Ovary (tissue), 9 donors: Measurements from ENCODE around the gene IPO9. TPM values are rescaled to one million over a fixed set of nuclear protein-coding genes. Genes with fewer than 3 reads are reported as not detected.

ENCODE experiments used
- DNase-seq, 5 donors: peaks; one replicate each; pipeline ENCODE4 v3.0.0-alpha.2; 2019 to 2020
- H3K27ac ChIP-seq, 2 donors: fragments of 200-600 bp; one replicate each; pipeline versions ENCODE4 v1.5.1 to v1.8.0; 2019 to 2022
- H3K27me3 ChIP-seq: fragments of 200-600 bp; one replicate; pipeline ENCODE4 v1.8.0; 2022
- H3K36me3 ChIP-seq: fragments of 200-600 bp; sonication (generic); one replicate; pipeline ENCODE4 v1.5.1; 2019
- H3K4me1 ChIP-seq: one replicate; pipeline ENCODE4 v1.8.1; 2013; ENCODE audit warnings: mild to moderate bottlenecking, moderate library complexity; ENCODE audit not compliant: insufficient read depth
- H3K4me3 ChIP-seq: fragments of 200-600 bp; sonication (generic); one replicate; pipeline ENCODE4 v1.5.1; 2017
- H3K9me3 ChIP-seq, 2 donors: fragments of 200-600 bp in 1 of 2; sonication (generic) in 1 of 2; one replicate each; pipeline versions ENCODE4 v1.5.1 to v1.8.1; 2013 to 2019; ENCODE audit warnings: mild to moderate bottlenecking in 1 of 2, moderate library complexity in 1 of 2
- EP300 ChIP-seq: sonication (generic); formaldehyde crosslinking; IDR thresholded peaks from one replicate; pipeline ENCODE4 v1.6.1; 2017; ENCODE audit warnings: antibody characterized with exemption
- POLR2A ChIP-seq: fragments of 450-650 bp; IDR thresholded peaks from one replicate; pipeline ENCODE4 v1.6.1; 2017; ENCODE audit warnings: antibody characterized with exemption, mild to moderate bottlenecking, moderate library complexity
- WGBS, 3 donors: extraction: QIAGEN DNeasy Blood & Tissue Kit in 1 of 3; methylation state at CpG; one replicate each; pipeline versions ENCODE4 v1.1.5 to v1.1.7; 2013 to 2017; 5-methylcytosine and 5-hydroxymethylcytosine counted together
- intact Hi-C, 4 donors: fragments of 100-400 bp; cut with DNase I; formaldehyde crosslinking; loops; one replicate each; pipeline versions ENCODE4 v1.11.0 to v1.15.1; 2022 to 2023
- polyA plus RNA-seq, 2 donors: library from polyadenylated mRNA; stranded (reverse); fragments of 200-250 nt in 1 of 2; fragments of 350-450 nt in 1 of 2; fragmentation: Illumina TruSeq in 1 of 2; extraction: RNeasy Lipid Tissue Mini Kit (QIAGEN cat#74804) in 1 of 2; gene quantifications; one replicate each; pipeline ENCODE4 v1.2.3, GENCODE V29; 2013 to 2014
- total RNA-seq, 7 donors: library from RNA; depleted of rRNA in 2 of 7; stranded (reverse); fragments of >200 nt in 2 of 7; fragmentation: NEBNext Ultra II Directional in 3 of 7; extraction: Animal tissue kit (Norgen Biotek cat#: 25700) in 3 of 7; gene quantifications; one replicate each; pipeline versions ENCODE4 v1.1.0 to v1.2.4, GENCODE V29; 2016 to 2023
- TF ChIP-seq, protein P1 (sequence below), 3 donors: fragments of 450-650 bp in 2 of 3; fragments of 200-600 bp in 1 of 3; IDR thresholded peaks; one replicate each; pipeline versions ENCODE4 v1.5.1 to v1.8.0; 2016 to 2022; ENCODE audit warnings: antibody characterized with exemption in 3 of 3, mild to moderate bottlenecking in 1 of 3
- donor health status: DM: no; HTN: no; CAD: no; lungs with moderate emphysema.
- donor health status: DM: no; HTN: no; CAD: no.
- donor health status: Bipolar disorder and iron deficiency.
- donor health status: DM: yes; HTN: yes; CAD: no.
- donor health status: DM: no; HTN: no; CAD: no.
- donor health status: DM: yes; HTN: yes; CAD: no.

The IPO9 gene
- total and polyA plus RNA-seq, 9 donors = 12.9 to 43.8 (median 39.4) TPM

DNA sequence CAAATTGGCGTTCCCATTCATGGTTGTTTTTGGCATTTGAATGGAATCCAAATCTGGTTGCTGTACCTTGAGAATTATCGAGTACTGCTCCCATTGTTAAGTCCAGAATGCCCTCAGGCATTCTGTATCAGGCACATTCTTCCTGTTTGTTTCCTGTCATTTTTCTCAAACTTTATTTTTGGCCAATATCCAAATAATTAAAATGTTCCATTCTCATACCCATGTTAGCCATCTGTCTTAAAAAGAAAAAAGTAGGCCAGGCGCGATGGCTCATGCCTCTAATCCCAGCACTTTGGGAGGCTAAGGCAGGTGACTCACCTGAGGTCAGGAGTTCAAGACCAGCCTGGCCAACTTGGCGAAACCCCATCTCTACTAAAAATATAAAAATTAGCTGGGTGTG, 30.5 kb downstream of the IPO9 start:
- no peaks in the 10 kb centered on the region for H3K36me3 ChIP-seq
- TF ChIP-seq EP300 = no peak
- no peak for TF ChIP-seq POLR2A
- TF ChIP-seq, protein P1, sequence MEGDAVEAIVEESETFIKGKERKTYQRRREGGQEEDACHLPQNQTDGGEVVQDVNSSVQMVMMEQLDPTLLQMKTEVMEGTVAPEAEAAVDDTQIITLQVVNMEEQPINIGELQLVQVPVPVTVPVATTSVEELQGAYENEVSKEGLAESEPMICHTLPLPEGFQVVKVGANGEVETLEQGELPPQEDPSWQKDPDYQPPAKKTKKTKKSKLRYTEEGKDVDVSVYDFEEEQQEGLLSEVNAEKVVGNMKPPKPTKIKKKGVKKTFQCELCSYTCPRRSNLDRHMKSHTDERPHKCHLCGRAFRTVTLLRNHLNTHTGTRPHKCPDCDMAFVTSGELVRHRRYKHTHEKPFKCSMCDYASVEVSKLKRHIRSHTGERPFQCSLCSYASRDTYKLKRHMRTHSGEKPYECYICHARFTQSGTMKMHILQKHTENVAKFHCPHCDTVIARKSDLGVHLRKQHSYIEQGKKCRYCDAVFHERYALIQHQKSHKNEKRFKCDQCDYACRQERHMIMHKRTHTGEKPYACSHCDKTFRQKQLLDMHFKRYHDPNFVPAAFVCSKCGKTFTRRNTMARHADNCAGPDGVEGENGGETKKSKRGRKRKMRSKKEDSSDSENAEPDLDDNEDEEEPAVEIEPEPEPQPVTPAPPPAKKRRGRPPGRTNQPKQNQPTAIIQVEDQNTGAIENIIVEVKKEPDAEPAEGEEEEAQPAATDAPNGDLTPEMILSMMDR (IDR thresholded peaks at IDR 0.05) = no peak
- DNase-seq = no peak
- no peak overlapping the region for H3K27ac ChIP-seq
- H3K4me1 ChIP-seq = no peaks in the 10 kb centered on the region
- intact Hi-C loops = no loop called here
- WGBS, 3 donors = 84 to 91% (median 90%) methylated on average over 5 of the region's 5 CpGs
- H3K9me3 ChIP-seq = no peaks in the 10 kb centered on the region
- no peaks in the 10 kb centered on the region for H3K27me3 ChIP-seq
- no peak overlapping the region for H3K4me3 ChIP-seq

DNA sequence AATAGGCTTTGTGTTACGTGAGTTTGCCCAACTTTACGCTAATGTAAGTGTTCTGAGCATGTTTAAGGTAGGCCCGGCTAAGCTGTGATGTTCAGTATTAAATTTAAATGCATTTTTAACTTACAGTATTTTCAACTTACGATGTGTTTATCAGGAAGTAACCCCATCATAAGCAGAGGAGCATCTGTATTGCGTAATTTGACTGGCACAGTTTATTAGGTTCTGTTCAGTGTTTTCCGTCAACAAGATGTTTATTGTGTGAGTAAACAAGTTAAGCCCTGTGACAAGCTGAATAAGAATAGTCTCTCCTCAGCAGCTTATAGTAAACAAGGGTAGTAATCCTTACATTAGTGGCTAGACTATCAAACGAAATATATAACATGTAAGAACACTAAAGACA, 32.5 kb downstream of the IPO9 start:
- H3K4me3 ChIP-seq = no peak overlapping the region
- TF ChIP-seq POLR2A (no peak), EP300 (no peak)
- TF ChIP-seq, protein P1 (IDR thresholded peaks at IDR 0.05) = no peak
- H3K27ac ChIP-seq = no peak overlapping the region
- H3K27me3 ChIP-seq = no peaks in the 10 kb centered on the region
- WGBS, 3 donors = 92 to 96% (median 93%) methylated on average over 7 of the region's 7 CpGs
- no peaks in the 10 kb centered on the region for H3K36me3 ChIP-seq
- intact Hi-C loops = no loop called here
- no peak for DNase-seq
- H3K4me1 ChIP-seq = no peaks in the 10 kb centered on the region
- H3K9me3 ChIP-seq = no peaks in the 10 kb centered on the region

DNA sequence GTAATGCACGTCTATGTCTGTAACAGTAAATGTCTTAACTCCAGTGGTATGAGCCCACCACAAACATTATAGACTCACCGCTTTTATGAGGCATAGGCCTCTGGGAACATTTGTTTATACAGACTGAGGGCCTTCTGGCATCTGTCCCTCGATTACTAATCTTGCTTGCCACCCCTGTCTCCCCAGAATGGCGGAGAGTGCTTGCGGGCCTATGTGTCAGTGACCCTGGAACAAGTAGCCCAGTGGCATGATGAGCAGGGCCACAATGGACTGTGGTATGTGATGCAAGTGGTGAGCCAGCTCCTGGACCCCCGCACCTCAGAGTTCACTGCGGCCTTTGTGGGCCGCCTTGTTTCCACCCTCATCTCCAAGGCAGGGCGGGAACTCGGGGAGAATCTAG, 41.4 kb downstream of the IPO9 start:
- Histone ChIP-seq H3K27ac (no peak overlapping the region), H3K9me3 (no peaks in the 10 kb centered on the region), H3K27me3 (no peaks in the 10 kb centered on the region), H3K4me3 (no peak overlapping the region), H3K36me3 (no peaks in the 10 kb centered on the region), H3K4me1 (no peaks in the 10 kb centered on the region)
- TF ChIP-seq POLR2A = no peak
- TF ChIP-seq, protein P1 (IDR thresholded peaks at IDR 0.05) = no peak
- no peak for TF ChIP-seq EP300
- WGBS, 3 donors = 92 to 96% (median 92%) methylated on average over 10 of the region's 10 CpGs
- intact Hi-C loops = no loop called here
- DNase-seq = no peak

DNA sequence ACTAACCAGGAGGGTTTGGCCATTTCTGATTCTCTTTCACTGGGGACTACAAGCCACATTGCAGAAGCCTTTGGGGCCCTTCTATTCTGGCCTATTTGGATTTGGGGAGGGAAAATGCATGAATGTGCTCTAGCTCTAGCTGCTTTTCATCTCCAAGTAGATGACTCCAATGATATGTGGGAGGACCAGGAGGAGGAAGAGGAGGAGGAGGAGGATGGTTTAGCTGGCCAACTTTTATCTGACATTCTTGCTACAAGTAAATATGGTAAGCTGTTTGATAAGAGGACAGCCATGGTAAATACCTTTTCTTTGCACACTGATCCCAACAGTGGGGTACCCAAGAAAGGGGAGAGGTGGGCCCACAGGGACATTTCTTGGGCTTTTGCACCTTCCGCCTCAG, 45.7 kb downstream of the IPO9 start:
- no peaks in the 10 kb centered on the region for H3K9me3 ChIP-seq
- TF ChIP-seq EP300 (no peak), POLR2A (no peak)
- TF ChIP-seq, protein P1 (IDR thresholded peaks at IDR 0.05) = no peak
- no peak for DNase-seq
- 96 to 100% (median 100%) methylated on average over 1 of the region's 1 CpG for WGBS, 3 donors
- H3K27me3 ChIP-seq = no peaks in the 10 kb centered on the region
- H3K4me1 ChIP-seq = no peaks in the 10 kb centered on the region
- intact Hi-C loops = loop anchor here in 1 of 4 donors (5.0 kb wide), 1 partner anchor 98 kb away; no protein-coding TSS in a partner anchor
- no peak overlapping the region for H3K27ac ChIP-seq
- no peaks in the 10 kb centered on the region for H3K36me3 ChIP-seq
- H3K4me3 ChIP-seq = no peak overlapping the region
